GM12872 (cell line): ENCODE results near the gene P2RX6.

Source experiments
- TF ChIP-seq, protein P1 (sequence below): IDR thresholded peaks from 3 replicates; pipeline ENCODE4 v1.5.1; 2011; ENCODE audit warnings: low read depth, mild to moderate bottlenecking, low read length, moderate library complexity; ENCODE audit not compliant: insufficient read depth

Gene P2RX6

DNA sequence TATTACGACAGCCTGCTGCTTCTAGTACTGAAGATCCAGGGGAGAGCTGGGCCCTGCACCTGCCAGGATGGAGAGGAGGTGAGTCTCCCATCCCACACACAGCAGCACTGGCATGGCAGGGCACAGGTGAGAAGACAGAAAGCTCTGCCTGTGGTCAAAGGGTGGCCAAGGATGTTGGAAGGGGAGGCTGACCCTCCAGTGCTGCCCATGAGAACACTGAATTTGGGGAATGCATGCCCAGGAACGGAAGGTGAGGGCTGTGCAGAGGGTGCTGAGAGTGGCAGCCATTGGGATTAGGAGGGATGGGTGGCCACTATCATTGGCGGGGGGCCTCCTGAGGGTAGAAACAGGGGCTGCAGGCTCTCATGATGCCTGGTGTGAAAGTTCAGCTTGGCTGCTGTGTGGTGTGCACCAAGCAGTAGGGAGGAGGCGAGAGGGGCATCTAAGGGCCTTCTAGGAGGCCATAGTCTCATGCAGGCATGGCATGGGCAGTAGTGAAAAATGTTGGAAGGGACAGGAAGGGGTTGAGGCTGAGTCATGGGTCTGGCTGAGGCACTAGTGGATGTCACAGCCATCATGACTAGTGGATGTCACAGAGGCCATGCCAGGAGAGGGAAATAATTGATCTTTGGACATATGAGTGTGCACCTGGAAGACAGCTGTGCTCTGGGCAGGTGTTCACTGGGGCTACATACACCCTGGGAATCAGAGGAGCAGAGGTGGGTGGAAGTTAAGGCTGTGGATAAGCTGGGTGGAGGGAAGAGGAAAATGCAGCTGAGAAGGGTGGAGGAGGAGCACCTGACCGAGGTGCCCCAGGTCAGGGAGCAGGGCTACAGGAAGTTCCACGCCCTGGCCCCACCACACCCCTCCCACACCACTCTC, 28.3 kb downstream of the P2RX6 start:
- TF ChIP-seq, protein P1, sequence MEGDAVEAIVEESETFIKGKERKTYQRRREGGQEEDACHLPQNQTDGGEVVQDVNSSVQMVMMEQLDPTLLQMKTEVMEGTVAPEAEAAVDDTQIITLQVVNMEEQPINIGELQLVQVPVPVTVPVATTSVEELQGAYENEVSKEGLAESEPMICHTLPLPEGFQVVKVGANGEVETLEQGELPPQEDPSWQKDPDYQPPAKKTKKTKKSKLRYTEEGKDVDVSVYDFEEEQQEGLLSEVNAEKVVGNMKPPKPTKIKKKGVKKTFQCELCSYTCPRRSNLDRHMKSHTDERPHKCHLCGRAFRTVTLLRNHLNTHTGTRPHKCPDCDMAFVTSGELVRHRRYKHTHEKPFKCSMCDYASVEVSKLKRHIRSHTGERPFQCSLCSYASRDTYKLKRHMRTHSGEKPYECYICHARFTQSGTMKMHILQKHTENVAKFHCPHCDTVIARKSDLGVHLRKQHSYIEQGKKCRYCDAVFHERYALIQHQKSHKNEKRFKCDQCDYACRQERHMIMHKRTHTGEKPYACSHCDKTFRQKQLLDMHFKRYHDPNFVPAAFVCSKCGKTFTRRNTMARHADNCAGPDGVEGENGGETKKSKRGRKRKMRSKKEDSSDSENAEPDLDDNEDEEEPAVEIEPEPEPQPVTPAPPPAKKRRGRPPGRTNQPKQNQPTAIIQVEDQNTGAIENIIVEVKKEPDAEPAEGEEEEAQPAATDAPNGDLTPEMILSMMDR: no peak

DNA sequence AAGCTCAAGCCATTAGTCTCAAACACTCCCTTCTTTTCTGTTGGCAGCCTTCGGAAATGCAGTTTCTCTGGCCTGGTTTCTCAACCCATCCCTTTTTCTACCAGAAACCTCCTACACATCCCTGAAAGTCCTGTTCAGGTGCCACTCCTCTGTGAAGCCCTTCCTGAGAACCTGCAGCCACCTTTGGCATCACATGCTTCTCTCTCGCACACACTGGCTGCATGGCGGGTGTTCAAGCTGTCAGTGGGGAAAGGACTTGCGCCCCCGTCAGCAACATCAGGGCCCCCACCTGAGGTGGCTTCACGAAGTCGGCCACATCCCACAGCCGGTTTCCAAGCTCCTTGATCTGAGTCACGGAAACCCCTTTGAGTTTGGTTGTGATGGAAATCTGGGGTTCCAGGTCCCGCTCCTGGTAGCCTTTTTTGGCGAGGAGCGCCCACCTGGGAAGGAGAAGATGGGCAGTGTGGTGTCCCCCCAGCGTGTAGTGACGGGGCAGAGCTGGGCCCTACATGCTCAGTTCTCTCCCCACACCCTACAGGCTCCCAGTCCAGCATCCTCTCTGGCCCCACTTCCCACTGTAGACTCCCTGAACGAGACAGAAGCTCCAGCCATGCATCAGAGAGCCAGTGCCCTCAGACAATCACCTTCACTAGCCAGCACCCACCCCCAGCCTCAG, 29.0 kb downstream of the P2RX6 start:
- TF ChIP-seq, protein P1: no peak

DNA sequence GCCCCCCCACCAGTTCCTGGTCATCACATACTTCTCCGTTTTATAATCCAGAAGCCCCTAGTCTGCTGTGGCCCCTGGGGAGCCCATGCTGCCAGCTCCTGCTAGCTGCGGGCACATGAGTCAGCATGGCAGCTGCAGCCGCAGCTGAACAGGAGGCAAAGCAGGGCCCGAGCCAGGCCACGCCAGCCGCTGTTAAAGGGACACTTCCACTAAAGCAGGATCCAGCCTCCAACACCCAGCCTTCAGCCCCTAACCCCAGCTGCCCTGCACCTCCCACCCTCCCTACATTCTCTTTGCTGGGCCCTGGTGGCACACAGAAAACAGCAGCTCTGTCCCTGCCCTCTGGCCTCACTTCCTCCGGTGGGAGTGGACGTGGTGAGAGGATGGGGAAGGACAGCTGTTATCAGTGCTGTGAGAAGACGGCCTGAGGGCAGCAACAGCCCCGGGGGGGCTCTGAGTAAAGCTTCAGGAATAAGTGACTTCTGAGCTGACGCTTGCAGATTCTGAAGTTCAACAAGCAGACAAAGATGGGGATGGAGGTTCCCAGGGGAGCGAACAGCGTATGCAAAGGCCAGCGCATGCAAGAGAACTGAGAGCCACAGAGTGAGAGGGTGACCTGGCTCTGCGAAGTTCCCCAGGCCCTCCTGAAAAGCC, 30.1 kb downstream of the P2RX6 start:
- TF ChIP-seq, protein P1: no peak

DNA sequence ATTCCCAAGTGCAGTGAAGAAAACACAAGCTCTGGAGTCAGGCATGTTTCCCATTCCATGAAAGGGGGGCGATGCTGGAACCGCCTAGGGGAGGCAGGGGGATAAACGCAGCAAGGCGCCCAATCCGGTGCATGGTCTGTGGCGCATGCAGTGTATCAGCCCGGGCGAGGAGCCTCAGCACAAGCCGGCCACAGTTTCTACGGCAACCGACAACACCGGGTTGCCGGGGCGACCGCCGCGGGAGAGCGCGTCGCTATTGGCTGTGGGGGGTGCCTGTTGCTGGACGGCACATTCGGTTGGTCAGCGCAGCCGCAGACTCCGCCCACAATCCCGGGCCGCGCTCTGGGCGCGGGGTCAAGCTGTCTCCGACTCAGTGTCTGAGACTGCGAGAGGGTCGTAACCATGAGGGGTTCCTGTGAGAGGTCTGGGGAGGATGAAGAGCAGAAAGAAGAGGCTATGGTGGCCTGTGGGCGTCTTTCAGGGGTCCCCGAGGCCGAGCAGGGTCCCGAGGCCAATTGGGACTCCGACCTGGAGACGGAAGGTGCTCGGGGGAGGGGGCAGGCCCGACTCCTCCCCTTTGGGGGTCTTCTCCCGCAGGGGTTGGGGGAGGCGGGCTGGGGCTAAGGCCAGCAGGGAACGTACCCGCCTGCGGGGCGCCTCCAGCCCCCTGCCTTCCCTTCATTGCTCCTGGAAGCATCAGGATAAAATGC, 30.8 kb downstream of the P2RX6 start, which contains the start of gene LRRC74B:
TSS of gene LRRC74B (plus strand) at position 362 of the 710 bp plus-strand sequence. CDS start at position 403, 41 bp downstream.
- TF ChIP-seq, protein P1: no peak

DNA sequence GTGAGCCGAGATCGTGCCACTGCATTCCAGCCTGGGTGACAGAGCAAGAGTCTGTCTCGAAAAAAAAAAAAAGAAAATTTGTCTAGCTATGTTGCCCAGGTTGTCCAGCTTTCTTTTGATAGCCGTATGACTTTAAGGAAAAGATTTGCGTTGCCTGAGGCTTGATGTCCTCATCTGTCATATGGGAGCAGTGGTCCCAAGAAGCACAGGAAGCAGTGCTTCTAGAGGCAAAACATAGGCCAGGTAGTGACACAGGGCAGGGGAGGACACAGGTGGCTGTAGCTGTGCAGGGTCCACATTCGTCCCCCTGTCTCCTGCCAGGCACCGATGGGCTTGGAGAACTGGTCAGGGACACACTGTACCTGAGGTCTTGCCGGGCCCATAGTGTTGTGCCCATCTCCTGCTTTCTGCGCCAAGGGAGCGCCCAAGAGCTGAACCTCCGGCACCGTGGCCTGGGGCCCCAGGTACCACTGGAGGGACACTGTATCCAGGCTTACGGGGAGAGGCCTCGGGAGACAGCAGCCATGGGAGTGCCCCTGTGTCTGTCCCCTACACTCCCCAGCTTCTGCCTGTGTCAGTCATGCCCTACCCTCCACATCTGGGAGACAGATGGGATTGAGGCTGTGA, 32.2 kb downstream of the P2RX6 start:
- TF ChIP-seq, protein P1: no peak

DNA sequence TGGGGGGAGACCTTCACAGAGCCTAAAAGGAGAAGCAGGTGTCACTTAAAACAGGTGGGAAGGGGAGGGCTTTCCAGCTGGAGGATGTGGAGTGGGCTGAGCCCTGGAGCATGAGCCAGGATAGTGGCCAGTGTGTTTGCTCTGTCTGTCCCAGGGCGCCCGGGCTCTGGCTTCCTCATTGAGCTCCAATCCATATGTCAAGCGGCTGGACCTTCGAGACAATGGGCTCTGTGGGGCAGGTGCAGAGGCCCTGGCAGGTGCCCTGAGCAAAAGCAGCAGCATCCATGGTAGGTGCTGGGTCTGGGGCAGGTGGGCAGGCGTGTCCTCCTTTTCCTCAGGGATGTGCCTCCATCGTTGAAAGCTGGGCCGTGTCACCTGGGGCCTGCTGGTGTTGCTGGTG, 32.8 kb downstream of the P2RX6 start:
- TF ChIP-seq, protein P1: no peak
